ENCODE results near the gene FADS3.
A peak's percentile ranks its signal among the peaks of the same experiment; 100 is the strongest.

The FADS3 gene

DNA sequence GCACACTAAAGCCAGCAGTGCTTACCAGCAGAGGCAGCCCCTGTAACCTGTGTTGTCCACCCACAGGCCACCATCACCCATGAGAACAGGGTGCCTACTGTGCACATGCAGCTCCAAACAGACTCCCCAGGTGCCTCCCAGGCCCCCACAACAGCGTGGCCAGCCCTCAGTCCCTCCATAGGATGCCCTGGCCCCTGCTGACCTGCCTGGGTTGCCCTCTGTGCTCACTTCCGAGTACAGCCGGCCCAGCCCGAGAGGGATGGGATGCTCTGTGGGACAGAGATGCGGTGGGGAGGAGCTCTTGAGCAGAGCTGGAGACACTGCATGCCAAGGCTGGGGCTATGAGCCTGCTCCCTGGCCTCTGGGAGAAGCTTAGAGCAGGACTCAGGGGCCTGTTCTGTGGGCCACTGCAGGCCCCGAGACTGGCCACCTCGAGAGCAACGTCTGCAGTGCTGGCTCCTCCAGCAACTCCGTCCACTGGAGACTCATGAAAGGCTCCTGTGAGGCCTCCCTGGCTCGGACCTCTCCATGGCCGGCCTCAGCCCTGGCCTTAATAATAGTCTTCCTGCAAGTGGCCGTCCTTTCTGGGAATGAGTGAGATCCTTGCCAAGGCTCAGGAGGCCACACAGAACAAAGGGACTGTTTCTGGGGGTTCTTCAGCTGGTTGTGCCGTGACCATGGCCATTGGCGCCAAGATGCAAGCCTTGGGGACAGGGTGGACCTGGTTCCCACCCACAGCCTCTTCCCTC lies 36.2 kb downstream of the FADS3 start:
- no peak for DNase-seq

DNA sequence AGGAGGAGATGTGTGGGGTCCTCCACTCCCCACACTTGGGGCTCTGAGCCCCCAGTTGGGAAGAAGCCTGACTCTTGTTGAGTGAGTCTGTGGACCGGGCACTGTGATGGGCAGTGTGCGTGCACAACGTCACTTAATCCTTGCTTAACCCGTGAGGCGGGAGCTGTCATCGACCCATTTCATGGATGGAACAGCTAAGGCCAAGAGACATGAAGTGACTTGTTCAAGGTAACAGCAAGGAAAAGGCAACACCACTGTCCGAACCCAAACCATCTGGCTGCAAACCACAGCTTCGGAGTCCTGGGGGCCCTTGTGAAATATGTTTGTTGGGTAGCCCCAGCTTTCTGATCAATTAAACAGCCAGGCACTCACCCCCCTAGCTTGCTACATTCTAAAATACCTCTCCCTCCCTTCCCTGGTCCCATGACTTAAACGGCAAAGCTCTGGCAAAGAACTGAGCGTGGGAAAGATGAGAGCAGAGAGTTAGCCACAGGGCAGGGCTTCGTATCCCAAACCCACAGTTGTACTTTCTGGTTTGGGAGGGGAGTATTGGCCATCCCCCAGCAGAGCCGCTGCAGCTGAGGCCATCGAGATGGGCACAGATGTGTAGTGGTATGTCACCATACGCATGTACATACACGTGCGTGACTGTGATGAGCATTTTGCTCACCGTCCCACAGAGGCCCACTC lies 37.0 kb downstream of the FADS3 start:
- no peak for DNase-seq

DNA sequence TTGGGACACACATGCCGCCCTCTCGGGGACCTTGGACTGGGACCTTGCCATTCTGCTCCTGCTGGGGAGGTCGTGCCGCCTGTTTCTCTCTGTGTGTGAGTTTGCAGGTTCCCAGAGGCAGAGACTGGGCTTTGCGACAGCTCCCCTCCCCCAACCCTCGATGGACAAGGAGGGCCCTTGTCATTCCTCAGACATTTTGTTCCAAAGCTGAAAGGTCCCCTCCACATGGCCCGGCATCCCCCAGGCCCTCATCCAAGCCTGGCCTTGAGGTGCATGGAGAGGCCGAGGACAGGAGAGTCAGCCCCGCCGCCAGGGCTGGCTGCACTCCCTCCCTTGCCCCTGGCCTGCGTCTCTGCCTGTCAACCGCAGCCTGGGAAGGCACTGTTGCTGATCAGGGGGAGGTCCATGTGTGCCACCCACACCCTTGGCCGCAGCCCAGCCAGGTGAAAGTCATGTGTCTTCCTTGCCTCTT lies 37.6 kb downstream of the FADS3 start:
- DNase-seq, result no peak

DNA sequence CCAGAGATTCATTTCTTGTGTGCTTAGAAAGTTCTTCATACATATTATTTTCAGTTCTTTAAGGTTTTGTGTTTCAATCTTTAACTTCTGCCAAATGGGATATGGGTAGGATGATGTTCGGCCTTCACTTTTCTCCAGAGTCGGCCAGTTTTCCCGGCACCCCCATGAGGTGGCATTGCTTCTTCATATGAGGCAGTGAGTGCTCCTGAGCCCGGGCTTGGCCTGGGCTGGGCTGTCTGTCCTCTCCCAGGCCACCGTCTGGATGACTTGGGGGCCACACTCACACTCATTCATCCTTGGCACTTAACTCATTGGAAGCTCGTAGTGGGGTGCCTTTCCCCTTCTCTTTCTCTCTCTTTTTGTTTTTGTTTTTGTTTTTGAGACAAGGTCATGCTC lies 39.4 kb downstream of the FADS3 start:
- no peak for DNase-seq

DNA sequence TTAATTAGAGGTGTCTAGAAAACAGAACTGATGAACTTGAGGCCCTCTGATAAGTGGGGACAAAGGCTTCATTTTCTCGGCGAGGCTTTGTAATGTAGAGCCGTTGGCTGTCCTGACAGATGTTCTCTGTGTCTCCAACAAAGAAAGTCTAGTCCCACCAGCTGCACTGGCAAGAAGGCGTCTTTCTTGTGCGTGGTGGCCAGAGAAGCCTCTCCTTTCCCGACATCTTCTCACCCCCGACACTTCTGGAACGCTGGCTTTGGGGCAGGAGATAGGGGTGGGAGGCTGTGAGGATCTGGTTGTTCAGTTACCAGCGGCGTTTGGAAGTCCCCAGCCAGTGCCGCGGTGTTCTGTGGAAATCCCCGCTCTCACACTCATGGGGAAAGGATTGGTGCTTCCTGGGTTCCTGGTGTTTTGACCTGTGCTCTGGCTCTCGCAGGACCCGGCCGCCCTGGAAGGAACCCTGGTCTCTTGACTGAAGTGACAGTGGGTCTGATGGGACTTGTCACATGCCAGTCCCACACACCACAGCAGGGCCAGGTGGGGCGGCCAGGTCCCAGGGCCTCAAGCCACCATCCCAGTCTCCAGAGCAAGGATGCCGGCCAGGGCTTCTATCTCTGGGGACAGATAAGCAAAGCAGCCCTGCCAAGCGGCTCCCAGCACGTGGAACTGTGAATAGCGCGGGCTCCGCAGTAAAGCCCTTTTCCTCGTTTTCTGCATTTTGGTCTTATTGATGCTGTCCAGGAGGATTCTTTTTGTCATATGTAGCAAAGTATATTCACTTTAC lies 40.0 kb downstream of the FADS3 start:
- DNase-seq, result no peak

DNA sequence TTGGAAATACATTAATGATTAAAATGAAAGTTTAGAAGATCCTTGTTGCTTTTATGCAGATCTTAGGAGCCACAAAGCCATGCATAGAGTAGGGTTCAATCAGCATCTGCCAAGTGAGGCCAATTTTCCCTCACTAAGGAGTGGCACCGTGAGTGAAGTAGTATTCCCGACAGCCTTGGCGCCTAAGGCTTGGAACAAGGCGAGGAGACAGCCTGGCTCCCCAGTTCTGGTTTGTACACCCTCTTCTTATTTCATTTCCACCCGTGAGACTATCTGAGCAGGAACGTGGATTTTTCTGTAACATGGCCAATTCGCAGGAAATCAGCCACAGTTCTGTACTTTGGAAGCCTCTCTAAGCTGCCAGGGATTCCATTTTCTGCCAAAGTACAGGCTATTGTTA lies 40.7 kb downstream of the FADS3 start:
- no peak for DNase-seq

DNA sequence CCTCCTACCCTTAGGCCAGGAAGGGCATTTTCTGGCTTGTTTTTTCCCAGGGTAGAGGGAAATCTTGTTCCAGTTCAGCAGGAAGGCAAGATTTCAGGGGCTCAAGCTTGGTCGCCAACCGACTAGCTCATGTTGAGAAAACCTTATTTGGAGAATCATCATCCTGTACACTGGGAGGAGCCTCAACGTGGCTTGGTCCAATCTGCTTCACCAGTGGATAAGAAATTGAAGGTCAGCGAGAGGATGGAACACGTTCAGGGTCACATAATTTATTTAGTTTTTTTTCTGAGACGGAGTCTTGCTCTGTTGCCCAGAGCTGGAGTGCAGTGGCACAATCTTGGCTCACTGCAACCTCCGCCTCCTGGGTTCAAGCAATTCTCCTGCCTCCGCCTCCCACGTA lies 42.7 kb downstream of the FADS3 start:
- DNase-seq, result no peak

DNA sequence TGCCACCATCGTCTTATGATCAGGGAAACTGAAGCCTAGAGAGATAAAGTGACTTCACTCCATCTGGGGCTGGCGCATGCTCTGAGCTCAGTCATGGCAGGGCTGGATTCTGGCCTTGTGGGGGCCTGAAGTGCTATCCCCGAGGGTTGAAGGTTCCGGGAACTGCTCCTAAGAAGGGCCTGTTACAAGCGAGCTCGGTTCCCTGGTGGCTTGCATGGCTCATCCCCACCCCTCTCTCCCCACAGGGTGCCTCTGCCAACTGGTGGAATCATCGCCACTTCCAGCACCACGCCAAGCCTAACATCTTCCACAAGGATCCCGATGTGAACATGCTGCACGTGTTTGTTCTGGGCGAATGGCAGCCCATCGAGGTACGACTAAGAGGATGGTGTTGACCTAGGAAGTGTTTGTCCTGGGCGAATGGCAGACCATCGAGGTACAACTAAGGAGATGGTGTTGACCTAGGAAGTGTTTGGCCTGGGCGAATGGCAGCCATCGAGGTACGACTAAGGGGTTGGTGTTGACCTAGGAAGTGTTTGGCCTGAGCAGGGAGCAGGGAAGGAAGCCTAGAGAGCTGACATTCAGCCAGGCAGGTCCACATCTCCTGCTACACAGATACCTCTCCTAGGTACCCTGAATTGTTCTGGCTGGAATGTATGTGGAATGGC lies 43.3 kb downstream of the FADS3 start:
- DNase-seq, result no peak

DNA sequence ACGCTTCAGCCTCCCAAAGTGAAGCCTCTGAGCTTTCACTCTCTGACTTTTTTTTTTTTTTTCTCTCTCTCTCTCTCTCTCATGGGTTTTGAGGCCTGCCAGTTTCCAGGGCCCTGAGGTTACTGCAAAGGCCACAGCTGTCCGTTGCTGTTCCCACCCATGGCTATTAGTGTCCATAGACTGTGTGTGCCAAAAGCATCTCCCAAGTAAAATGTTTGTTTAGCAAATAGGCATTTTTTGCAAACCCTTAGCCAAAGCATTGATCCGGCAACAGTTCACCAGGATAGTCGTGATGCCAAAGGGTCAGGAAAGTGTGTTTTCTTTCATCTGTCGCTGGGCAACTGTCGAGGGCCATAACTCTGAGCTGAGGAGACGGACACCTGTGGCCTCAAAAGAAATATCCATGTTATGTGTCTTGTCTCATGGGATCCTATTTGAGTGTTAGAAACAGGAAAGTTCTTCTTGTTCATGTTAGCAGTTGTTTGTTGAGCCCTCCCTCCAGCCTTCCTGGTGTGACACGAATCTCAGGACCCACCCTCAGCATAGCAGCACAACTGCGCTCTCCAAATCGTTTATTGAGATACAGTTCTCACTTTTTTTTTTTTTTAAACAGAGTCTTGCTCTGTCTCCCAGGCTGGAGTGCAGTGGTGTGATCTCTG lies 44.9 kb downstream of the FADS3 start:
- no peak for DNase-seq

DNA sequence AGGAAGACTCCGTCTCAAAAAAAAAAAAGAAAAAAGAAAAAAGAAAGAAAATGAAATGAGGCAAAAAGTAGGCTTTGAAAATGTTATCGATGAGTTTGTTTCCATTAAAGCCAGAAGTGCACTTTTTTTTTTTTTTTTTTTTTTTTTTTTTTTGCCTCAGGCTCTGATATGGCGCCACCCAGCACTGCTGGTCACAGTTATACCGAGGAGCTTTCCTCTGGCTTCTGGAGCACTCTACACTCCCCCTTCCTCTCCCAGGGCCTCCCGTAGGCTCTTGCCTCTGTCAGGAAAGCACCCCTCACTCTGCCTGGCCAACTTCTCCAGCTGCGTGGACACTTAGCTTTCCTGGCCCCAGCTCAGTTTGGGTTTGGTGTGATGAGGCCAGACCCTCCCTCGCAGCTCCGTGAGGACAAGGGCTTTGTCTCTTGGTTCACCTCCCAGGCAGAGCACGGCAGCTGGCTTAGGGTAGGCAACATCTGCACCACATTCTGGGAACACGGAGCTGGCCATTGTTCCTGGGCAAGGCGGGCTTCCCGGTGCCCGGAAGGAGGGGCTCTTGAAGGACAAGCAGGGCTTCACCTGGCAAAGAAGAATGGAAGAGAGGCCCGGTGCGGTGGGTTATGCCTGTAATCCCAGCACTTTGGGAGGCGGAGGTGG lies 46.3 kb downstream of the FADS3 start:
- no peak for DNase-seq

DNA sequence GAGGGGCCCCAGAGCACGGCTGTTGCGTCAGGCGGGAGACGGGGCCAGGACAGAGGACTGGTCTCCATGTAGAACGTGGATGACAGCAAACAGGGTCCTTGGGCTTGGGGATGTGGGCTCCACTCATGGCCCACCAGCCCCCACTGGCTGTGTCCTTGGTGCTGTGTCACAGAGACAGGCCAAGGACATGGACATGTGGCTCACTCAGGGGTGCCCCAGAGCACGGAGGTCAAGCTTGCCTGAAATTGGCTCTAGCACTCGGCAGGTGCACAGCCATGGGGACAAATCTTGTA lies 48.9 kb downstream of the FADS3 start:
- DNase-seq, result no peak

DNA sequence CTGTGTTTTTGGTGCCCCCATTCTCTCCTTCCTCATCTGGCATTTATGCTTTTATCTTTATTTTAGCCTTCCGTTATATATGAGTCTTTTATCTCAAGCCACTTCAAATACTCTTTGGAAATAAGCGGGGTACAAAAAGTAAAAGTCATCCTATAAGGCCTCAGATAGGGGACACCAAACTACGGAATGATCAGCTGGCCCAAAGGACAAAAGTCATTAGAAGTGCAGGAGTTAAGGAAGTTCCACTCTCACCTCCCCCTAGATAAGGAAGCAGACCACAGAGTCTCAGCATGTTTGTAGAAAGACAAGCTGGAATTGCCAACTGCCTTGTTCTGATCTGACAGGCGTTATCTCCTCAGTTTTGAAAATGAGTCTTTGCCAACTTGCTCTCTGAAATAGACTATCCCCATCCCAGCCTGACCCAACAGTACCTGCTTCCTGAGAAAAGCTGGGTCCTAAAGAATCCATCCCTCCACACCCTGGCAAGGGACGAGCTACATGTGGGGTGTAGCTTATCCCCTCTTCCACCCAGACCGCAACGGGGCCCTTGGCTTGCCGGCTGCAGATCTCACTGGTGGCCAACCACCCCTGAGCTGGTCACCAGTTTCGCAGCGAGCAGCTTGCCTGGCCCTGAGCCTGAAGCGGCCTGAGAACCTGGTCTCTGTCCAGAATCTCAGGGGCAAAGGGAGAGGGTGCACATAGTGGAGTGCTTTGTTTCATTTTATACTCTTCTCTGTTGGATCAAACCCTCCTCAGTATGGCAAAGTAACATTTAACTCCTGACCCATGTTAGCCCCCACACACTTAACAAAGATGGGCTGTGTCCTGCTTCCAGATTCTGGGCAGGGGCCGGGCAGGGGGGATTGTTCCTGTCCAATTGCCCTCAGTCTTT lies 49.5 kb downstream of the FADS3 start:
- DNase-seq, result no peak

DNA sequence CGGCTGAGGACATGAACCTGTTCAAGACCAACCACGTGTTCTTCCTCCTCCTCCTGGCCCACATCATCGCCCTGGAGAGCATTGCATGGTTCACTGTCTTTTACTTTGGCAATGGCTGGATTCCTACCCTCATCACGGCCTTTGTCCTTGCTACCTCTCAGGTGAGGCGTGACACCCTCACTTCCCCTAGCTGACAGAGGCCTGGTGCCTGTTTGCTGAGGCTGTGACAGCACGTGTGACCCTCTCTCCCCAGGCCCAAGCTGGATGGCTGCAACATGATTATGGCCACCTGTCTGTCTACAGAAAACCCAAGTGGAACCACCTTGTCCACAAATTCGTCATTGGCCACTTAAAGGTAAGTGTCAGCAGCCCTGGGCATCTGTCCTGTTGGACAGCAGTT lies 51.0 kb downstream of the FADS3 start:
- no peak for DNase-seq

DNA sequence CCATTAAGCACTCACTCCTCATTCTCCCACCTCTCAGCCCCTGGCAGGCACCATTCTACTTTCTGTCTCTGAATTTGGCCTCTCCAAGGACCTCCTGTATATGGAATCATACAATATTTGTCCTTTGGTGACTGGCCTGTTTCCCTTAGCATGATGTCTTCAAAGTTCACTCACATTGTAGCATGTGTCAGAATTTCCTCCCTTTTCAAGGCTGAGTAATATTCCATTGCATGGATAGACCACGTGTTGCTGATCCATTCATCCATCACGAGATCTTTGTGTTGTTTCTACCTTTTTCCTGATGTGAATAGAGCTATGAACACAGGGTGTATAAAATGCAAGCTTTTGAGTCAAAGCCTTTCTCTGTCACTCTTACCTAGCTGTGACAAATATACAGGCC lies 51.6 kb downstream of the FADS3 start:
- no peak for DNase-seq

DNA sequence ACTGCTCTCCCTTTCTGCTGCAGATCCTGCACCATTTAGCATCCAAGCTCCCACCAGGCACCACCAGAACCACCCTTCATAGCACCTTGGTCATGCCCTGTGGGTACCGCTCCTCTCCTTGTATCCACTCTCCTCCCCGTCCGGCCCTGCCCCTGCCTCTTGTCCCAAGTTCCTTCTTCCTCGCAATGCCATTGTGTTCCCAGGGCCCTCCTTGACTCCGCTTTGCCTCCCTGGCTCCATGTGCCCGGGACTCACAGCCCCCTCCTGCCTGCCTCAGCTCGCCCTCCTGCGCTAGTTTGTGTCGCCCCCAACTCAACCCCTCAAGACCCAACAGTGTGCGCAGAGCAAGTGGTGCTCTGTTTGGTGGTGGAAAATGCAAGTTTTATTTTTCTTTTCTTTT lies 52.4 kb downstream of the FADS3 start:
- DNase-seq, result no peak

DNA sequence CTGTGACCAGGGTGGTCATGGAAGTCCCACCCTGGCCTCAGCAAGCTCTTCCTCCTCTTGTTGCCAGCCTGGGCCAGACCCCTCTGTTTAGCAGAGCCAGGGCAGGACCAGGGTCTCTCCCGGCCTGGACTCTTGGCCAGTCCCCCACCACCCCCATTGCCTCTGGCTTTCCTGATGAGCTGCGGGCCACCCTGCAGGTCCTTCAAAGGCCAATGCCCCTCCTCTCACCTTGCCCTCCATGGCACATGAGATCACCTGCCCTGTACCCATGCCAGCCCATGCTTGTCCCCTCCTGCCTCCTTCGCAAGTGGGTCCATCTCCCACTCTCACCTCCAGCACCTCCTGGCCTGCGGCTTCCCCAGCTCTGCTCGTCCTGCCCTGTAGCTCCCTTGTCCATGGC lies 52.8 kb downstream of the FADS3 start:
- no peak for DNase-seq

DNA sequence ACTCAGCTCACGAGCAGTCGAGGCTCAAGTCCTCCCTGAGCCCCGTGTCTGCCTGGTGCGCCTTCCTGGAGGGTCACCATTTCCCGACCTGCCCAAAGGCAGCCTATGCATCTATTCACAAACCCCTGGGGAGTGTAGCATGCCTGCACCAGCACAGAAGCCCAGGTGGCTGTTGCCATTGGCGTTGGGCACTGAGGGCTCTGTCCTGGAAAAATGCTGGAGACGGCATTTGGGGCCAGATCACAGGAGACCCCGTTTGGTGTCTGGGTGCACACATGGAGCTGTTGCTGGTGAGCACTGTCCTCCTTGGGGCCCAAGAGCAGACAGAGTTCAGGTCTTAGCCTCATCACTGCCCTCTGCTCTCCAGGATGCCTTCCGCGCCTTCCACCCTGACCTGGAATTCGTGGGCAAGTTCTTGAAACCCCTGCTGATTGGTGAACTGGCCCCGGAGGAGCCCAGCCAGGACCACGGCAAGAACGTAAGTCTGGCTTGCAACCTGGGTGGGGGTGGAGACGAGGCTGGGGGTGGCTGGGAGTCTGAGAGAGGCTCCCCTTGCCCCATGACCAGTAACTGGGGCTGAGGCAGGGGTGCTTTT lies 53.8 kb downstream of the FADS3 start:
- DNase-seq, result no peak

DNA sequence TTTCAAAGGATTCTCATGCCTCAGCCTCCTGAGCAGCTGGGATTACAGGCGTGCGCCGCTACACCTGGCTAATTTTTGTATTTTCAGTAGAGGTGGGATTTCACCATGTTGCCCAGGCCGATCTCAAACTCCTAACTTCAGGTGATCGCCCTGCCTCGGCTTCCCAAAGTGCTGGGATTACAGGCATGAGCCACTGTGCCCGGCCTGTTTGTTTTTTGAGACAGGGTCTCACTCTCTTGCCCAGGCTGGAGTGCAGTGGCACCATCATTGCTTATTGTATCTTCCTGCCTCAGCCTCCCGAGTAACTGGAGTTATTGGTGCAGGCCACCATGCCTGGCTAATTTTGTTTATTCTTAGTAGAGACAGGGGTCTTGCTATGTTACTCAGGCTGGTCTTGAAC lies 55.2 kb downstream of the FADS3 start:
- no peak for DNase-seq

DNA sequence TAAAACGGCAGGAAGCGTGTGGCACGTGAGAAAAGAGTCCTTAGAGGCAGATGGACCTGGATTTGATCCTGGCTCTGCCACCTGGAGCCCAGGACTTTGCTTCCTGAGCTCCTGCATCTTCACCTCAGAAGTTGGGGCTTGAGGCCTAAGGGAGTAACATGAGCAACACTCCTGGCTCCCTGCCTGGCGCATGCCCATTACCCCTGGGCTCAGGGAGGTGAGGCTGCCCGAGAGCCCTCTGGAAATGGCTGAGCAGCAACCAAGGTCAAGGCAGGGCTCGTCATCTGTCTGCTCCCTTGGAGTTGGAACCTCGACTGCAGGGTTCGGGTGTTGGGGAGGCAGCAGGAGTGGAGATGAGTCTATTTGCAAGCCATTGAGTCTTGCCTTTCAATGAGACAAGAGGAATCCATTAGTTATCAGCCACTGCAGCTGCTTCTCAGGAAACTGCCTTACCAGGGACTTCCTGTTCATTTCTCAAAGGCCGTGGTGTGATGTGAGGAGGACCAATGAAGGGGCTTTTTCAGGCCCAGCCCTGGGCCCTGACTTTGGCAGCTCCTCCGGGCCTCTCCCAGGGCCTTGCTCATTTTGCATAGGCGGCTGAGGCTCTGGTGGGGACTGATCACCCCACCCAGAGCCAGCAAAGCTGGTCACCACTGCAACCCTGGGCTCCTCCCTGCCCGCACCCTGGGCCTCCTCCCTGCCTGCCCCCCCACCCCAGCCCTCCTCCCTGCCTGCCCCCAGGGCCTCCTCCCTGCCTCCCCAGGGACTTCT lies 56.9 kb downstream of the FADS3 start:
- peak; percentile 90 for DNase-seq

DNA sequence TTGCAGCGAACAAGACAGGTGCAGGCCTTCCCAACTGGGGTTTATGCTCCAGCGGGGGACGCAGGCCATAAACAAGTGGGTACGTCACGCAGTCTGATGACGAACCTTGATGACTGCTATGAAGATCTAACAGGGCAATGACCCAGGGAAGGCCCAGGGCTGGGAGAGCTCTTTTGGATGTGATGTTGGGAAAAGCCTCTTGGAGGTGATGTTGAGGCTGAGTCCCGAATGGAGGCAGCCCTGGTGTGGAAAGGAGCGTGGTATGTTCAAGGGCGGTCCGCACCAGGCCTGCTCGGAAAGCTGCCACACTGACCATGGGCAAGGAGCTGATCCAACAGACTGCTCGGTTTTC lies 57.4 kb downstream of the FADS3 start:
- DNase-seq, result no peak
